ENCODE measurements around the gene C1QB.

The C1QB gene

GRCh38 chr1:22652881-22653316, at the start of gene C1QB:
C1QB (plus strand) TSS chr1:22653236; CDS start chr1:22659463, 6,227 bp downstream.
- H3K27ac Mint-ChIP-seq: peak within 1 kb of the TSS; percentile 52
- no peaks in the 10 kb centered on the region for H3K36me3 Mint-ChIP-seq (ENCODE audit: low read depth)
- no peak within 1 kb of the TSS for H3K4me3 Mint-ChIP-seq
- DNase-seq: no peak
- no peak for TF ChIP-seq CTCF (IDR thresholded peaks at IDR 0.05)
- H3K27me3 Mint-ChIP-seq (ENCODE audit: low read depth, poor library complexity): peaks cover 44% of the 10 kb centered on the region
- H3K4me1 Mint-ChIP-seq: peaks cover 12% of the 10 kb centered on the region
- H3K9me3 Mint-ChIP-seq: no peaks in the 10 kb centered on the region

- Mint-ChIP-seq H3K36me3 (ENCODE audit: low read depth) (no peaks in the 10 kb centered on the region), H3K9me3 (no peaks in the 10 kb centered on the region), H3K4me3 (no peak overlapping the region), H3K27ac (no peak overlapping the region), H3K4me1 (no peaks in the 10 kb centered on the region), H3K27me3 (ENCODE audit: low read depth, poor library complexity) (peaks cover 87% of the 10 kb centered on the region)
- DNase-seq: no peak
- TF ChIP-seq CTCF (IDR thresholded peaks at IDR 0.05): no peak
These were observed 46.9 kb upstream of the C1QB start for GRCh38 chr1:22606161-22606560.

- peak; percentile 73 for DNase-seq
- no peak for TF ChIP-seq CTCF (IDR thresholded peaks at IDR 0.05)
- no peaks in the 10 kb centered on the region for H3K4me1 Mint-ChIP-seq
- no peaks in the 10 kb centered on the region for H3K36me3 Mint-ChIP-seq (ENCODE audit: low read depth)
- no peak overlapping the region for H3K27ac Mint-ChIP-seq
- no peaks in the 10 kb centered on the region for H3K9me3 Mint-ChIP-seq
- H3K4me3 Mint-ChIP-seq: no peak overlapping the region
- H3K27me3 Mint-ChIP-seq (ENCODE audit: low read depth, poor library complexity): peaks cover 95% of the 10 kb centered on the region
These were observed 45.9 kb upstream of the C1QB start for GRCh38 chr1:22607154-22607553.

GRCh38 chr1:22608361-22608760, 44.7 kb upstream of the C1QB start:
- DNase-seq: no peak
- no peak overlapping the region for H3K4me3 Mint-ChIP-seq
- H3K36me3 Mint-ChIP-seq (ENCODE audit: low read depth): no peaks in the 10 kb centered on the region
- TF ChIP-seq CTCF (IDR thresholded peaks at IDR 0.05): no peak
- no peaks in the 10 kb centered on the region for H3K9me3 Mint-ChIP-seq
- H3K27me3 Mint-ChIP-seq (ENCODE audit: low read depth, poor library complexity): peaks cover 94% of the 10 kb centered on the region
- no peak overlapping the region for H3K27ac Mint-ChIP-seq
- H3K4me1 Mint-ChIP-seq: no peaks in the 10 kb centered on the region

GRCh38 chr1:22609291-22609690, 43.7 kb upstream of the C1QB start:
- no peak overlapping the region for H3K4me3 Mint-ChIP-seq
- no peak overlapping the region for H3K27ac Mint-ChIP-seq
- peaks cover 91% of the 10 kb centered on the region for H3K27me3 Mint-ChIP-seq (ENCODE audit: low read depth, poor library complexity)
- no peaks in the 10 kb centered on the region for H3K4me1 Mint-ChIP-seq
- no peaks in the 10 kb centered on the region for H3K36me3 Mint-ChIP-seq (ENCODE audit: low read depth)
- no peak for DNase-seq
- TF ChIP-seq CTCF (IDR thresholded peaks at IDR 0.05): no peak
- H3K9me3 Mint-ChIP-seq: no peaks in the 10 kb centered on the region

- Mint-ChIP-seq H3K9me3 (no peaks in the 10 kb centered on the region), H3K4me1 (no peaks in the 10 kb centered on the region), H3K4me3 (no peak overlapping the region), H3K27ac (no peak overlapping the region), H3K27me3 (ENCODE audit: low read depth, poor library complexity) (peaks cover 88% of the 10 kb centered on the region), H3K36me3 (ENCODE audit: low read depth) (no peaks in the 10 kb centered on the region)
- peak; percentile 93 for DNase-seq
- TF ChIP-seq CTCF (IDR thresholded peaks at IDR 0.05): no peak
These were observed 41.5 kb upstream of the C1QB start for GRCh38 chr1:22611530-22611947.
